CD4-positive, alpha-beta memory T cell (primary cell): ENCODE results near the gene SSBP4. TPM values are rescaled to one million over a fixed set of nuclear protein-coding genes. Genes with fewer than 3 reads are reported as not detected.
A peak's percentile ranks its signal among the peaks of the same experiment; 100 is the strongest.

Experiments
- CTCF ChIA-PET: fragments of 350-600 bp; sonication (Branson Sonifier 250); formaldehyde crosslinking; loops from one replicate; lab custom pipeline; 2021; ENCODE audit warnings: inconsistent platforms; ENCODE audit not compliant: partially characterized antibody; lab: Charles Lee
- POLR2A ChIA-PET: fragments of 350-600 bp; sonication (Branson Sonifier 250); formaldehyde crosslinking; loops from one replicate; lab custom pipeline; 2021; ENCODE audit not compliant: partially characterized antibody; lab: Charles Lee
- DNase-seq, 5 donors: peaks; one replicate each; pipeline versions ENCODE4 v3.0.0 to v3.0.0-alpha.2; 2020 to 2022; ENCODE audit warnings: mixed read lengths in 1 of 5
- H3K27ac ChIP-seq: one replicate; pipeline ENCODE4 v1.7.0; 2013; ENCODE audit warnings: low read depth, low read length
- H3K27me3 ChIP-seq: 2 replicates; pipeline ENCODE4 v1.7.0; 2013; ENCODE audit warnings: mild to moderate bottlenecking, low read length, moderate library complexity; ENCODE audit not compliant: insufficient read depth
- H3K36me3 ChIP-seq: 2 replicates; pipeline ENCODE4 v1.7.0; 2013; ENCODE audit warnings: mild to moderate bottlenecking, low read length, moderate library complexity; ENCODE audit not compliant: insufficient read depth
- H3K4me1 ChIP-seq: 2 replicates; pipeline ENCODE4 v1.7.0; 2013; ENCODE audit warnings: mild to moderate bottlenecking, low read length, moderate library complexity; ENCODE audit not compliant: insufficient read depth
- H3K4me3 ChIP-seq, 2 donors: one replicate each; pipeline ENCODE4 v1.7.0; 2013; ENCODE audit warnings: low read length in 2 of 2, mild to moderate bottlenecking in 1 of 2
- H3K9me3 ChIP-seq, 2 donors: one replicate each; pipeline ENCODE4 v1.7.0; 2013; ENCODE audit warnings: low read length in 2 of 2, control low read depth in 1 of 2; ENCODE audit not compliant: control insufficient read depth in 1 of 2
- H3K27ac Mint-ChIP-seq, 7 donors: one replicate each; pipeline ENCODE4 v1.8.0; 2020 to 2021; ENCODE audit warnings: mixed read lengths in 7 of 7, mild to moderate bottlenecking in 6 of 7, inconsistent platforms in 3 of 7, moderate library complexity in 3 of 7
- H3K27me3 Mint-ChIP-seq, 2 donors: one replicate each; pipeline ENCODE4 v1.8.0; 2020 to 2021; ENCODE audit warnings: mixed read lengths in 2 of 2
- H3K36me3 Mint-ChIP-seq, 2 donors: one replicate each; pipeline ENCODE4 v1.8.0; 2020 to 2021; ENCODE audit warnings: mixed read lengths in 2 of 2, inconsistent platforms in 1 of 2, mild to moderate bottlenecking in 1 of 2
- H3K4me1 Mint-ChIP-seq, 4 donors: one replicate each; pipeline ENCODE4 v1.8.0; 2020 to 2021; ENCODE audit warnings: mixed read lengths in 4 of 4, mild to moderate bottlenecking in 1 of 4
- H3K4me3 Mint-ChIP-seq, 8 donors: one replicate each; pipeline ENCODE4 v1.8.0; 2020 to 2021; ENCODE audit warnings: mixed read lengths in 8 of 8, mild to moderate bottlenecking in 7 of 8, moderate library complexity in 6 of 8, inconsistent platforms in 3 of 8
- H3K9me3 Mint-ChIP-seq, 8 donors: one replicate each; pipeline ENCODE4 v1.8.0; 2020 to 2021; ENCODE audit warnings: mixed read lengths in 8 of 8, mild to moderate bottlenecking in 5 of 8, inconsistent platforms in 3 of 8, moderate library complexity in 1 of 8
- intact Hi-C: fragments of 100-400 bp; cut with micrococcal nuclease; formaldehyde crosslinking; loops from one replicate; pipeline ENCODE4 v1.15.1; 2023
- polyA plus RNA-seq, 2 donors: library from polyadenylated mRNA; unstranded; fragments of 300-500 nt; fragmentation: Illumina TruSeq; gene quantifications; one replicate each; pipeline ENCODE4 v1.2.3, GENCODE V29; 2021
- total RNA-seq, 2 experiments: library from RNA; stranded (reverse); gene quantifications; one replicate each; pipeline ENCODE4 v1.2.3, GENCODE V29; 2021

Gene SSBP4
- total and polyA plus RNA-seq, 4 experiments from 2014 or later: 71.3 to 108 (median 77.4) TPM

- POLR2A ChIA-PET: interaction anchor here (1.0 to 13.3 kb wide), 8 partner anchors 8 to 193 kb away, joined by 3 to 238 read pairs (median 4); partner anchors contain the start of genes ISYNA1, JUND and KXD1
- no peaks in the 10 kb centered on the region for H3K9me3 ChIP-seq
- H3K4me3 ChIP-seq: peak overlapping the region in 1 of 2 donors; percentile 38
- H3K36me3 Mint-ChIP-seq: peaks cover 0 to 8% of the 10 kb centered on the region in 2 donors
- H3K27me3 Mint-ChIP-seq: peaks cover 2 to 5% of the 10 kb centered on the region in 2 donors
- peaks cover 0 to 5% (median 0%) of the 10 kb centered on the region in 8 donors for H3K9me3 Mint-ChIP-seq
- H3K27ac ChIP-seq: peak overlapping the region; percentile 56
- H3K36me3 ChIP-seq: no peaks in the 10 kb centered on the region
- peak overlapping the region; percentile 59 to 83 (median 78) for H3K4me3 Mint-ChIP-seq
- H3K27me3 ChIP-seq: no peaks in the 10 kb centered on the region
- peak overlapping the region; percentile 71 to 93 (median 90) for H3K27ac Mint-ChIP-seq
- DNase-seq: peak; percentile 64 to 80 (median 65)
- peaks cover 66% of the 10 kb centered on the region for H3K4me1 ChIP-seq
- peaks cover 47 to 70% (median 56%) of the 10 kb centered on the region in 4 donors for H3K4me1 Mint-ChIP-seq
- intact Hi-C loops: loop anchor here (5.0 to 10.0 kb wide), 3 partner anchors 90 to 412 kb away; partner anchors contain the start of genes ARRDC2 and MAST3
- CTCF ChIA-PET: interaction anchor here (0.6 to 1.7 kb wide), 10 partner anchors 22 to 258 kb away, joined by 3 to 7 read pairs (median 3); no protein-coding TSS in a partner anchor
Measured at GRCh38 chr19:18416778-18417249, 2.4 kb upstream of the SSBP4 start.

DNA sequence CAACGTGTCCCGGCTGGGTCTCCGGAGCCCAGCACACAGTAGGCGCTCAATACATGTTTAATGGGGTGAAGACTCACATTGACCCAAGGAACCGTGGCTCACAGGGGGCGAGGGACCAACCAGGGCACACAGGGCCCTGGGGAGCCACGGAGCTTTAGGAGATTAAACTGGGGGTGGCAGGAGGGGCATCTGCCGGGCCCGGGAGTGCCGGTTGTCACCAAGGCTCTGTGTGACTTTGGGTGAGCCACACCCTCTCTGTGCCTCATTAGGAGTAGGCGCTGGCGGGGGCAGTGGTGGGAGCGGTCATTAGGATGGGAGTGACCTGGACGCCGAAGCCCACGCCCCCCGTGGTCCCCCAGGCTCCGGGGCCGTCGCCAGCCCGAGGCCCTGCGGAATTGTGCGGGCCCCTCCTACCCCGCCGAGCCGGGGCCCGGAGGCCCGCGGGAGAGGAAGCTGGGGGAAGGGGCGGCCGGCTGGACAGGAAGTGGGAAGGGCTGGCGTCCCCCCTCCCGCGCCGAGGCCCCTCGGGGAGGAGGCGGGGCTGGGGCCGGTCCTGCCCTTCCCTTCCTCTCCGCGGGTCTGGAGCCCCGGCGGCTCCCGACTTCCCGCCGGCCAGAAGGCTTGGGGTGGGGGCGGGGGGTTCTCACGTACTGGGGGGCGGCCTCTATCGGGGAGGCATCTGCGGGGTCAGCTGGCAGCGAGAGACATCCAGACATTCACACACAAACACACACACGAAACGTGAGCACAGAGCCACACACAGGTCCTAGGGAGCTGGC, 1.8 kb upstream of the SSBP4 start:
- no peaks in the 10 kb centered on the region for H3K36me3 ChIP-seq
- Mint-ChIP-seq H3K4me1 (peaks cover 51 to 76% (median 62%) of the 10 kb centered on the region in 4 donors), H3K36me3 (peaks cover 0 to 8% of the 10 kb centered on the region in 2 donors), H3K4me3 (peak overlapping the region; percentile 79 to 90 (median 86)), H3K27ac (peak overlapping the region; percentile 90 to 97 (median 96)), H3K9me3 (peaks cover 0 to 5% (median 0%) of the 10 kb centered on the region in 8 donors), H3K27me3 (peaks cover 2 to 5% of the 10 kb centered on the region in 2 donors)
- peak overlapping the region; percentile 56 for H3K27ac ChIP-seq
- peak in 1 of 5 donors; percentile 55 for DNase-seq
- POLR2A ChIA-PET: interaction anchor here (1.0 to 13.3 kb wide), 11 partner anchors 8 to 327 kb away, joined by 3 to 238 read pairs (median 4); partner anchors contain the start of genes ISYNA1, JUND, KXD1 and REX1BD
- no peaks in the 10 kb centered on the region for H3K27me3 ChIP-seq
- intact Hi-C loops: loop anchor here (2.0 to 10.0 kb wide), 4 partner anchors 23 to 413 kb away; partner anchors contain the start of genes ARRDC2 and MAST3
- H3K9me3 ChIP-seq: no peaks in the 10 kb centered on the region
- CTCF ChIA-PET: interaction anchor here (0.6 to 3.0 kb wide), 11 partner anchors 8 to 258 kb away, joined by 3 to 15 read pairs (median 3); no protein-coding TSS in a partner anchor
- peaks cover 72% of the 10 kb centered on the region for H3K4me1 ChIP-seq
- H3K4me3 ChIP-seq: peak overlapping the region in 1 of 2 donors; percentile 42

GRCh38 chr19:18418029-18418482, 1.1 kb upstream of the SSBP4 start:
- peak overlapping the region; percentile 90 to 97 (median 96) for H3K27ac Mint-ChIP-seq
- H3K4me1 Mint-ChIP-seq: peaks cover 56 to 82% (median 68%) of the 10 kb centered on the region in 4 donors
- Histone ChIP-seq H3K4me3 (peak overlapping the region; percentile 23 to 42), H3K4me1 (peaks cover 79% of the 10 kb centered on the region), H3K27ac (peak overlapping the region; percentile 56), H3K27me3 (no peaks in the 10 kb centered on the region), H3K9me3 (no peaks in the 10 kb centered on the region), H3K36me3 (no peaks in the 10 kb centered on the region)
- ChIA-PET POLR2A (interaction anchor here (0.7 to 13.3 kb wide), 13 partner anchors 9 to 327 kb away, joined by 3 to 238 read pairs (median 4); partner anchors contain the start of genes ISYNA1, JUND, REX1BD and UBA52), CTCF (interaction anchor here (1.1 to 5.0 kb wide), 6 partner anchors 8 to 210 kb away, joined by 3 to 29 read pairs (median 4); partner anchors contain the start of gene JUND)
- H3K36me3 Mint-ChIP-seq: peaks cover 0 to 10% of the 10 kb centered on the region in 2 donors
- H3K4me3 Mint-ChIP-seq: peak overlapping the region; percentile 79 to 90 (median 86)
- peak in 1 of 5 donors; percentile 43 for DNase-seq
- H3K9me3 Mint-ChIP-seq: peaks cover 0 to 5% (median 0%) of the 10 kb centered on the region in 8 donors
- peaks cover 2 to 5% of the 10 kb centered on the region in 2 donors for H3K27me3 Mint-ChIP-seq
- intact Hi-C loops: loop anchor here (2.0 to 10.0 kb wide), 4 partner anchors 23 to 413 kb away; partner anchors contain the start of genes ARRDC2 and MAST3

- CTCF ChIA-PET: interaction anchor here (0.8 to 5.0 kb wide), 9 partner anchors 9 to 210 kb away, joined by 3 to 29 read pairs (median 4); partner anchors contain the start of gene JUND
- Mint-ChIP-seq H3K27ac (peak overlapping the region; percentile 90 to 97 (median 96)), H3K27me3 (peaks cover 2 to 5% of the 10 kb centered on the region in 2 donors), H3K4me1 (peaks cover 60 to 88% (median 73%) of the 10 kb centered on the region in 4 donors), H3K36me3 (peaks cover 0 to 12% of the 10 kb centered on the region in 2 donors), H3K9me3 (peaks cover 0 to 5% (median 0%) of the 10 kb centered on the region in 8 donors), H3K4me3 (peak overlapping the region; percentile 79 to 90 (median 86))
- DNase-seq: peak in 3 of 5 donors; percentile 40 to 71 (median 45)
- H3K9me3 ChIP-seq: no peaks in the 10 kb centered on the region
- intact Hi-C loops: loop anchor here (1.0 to 10.0 kb wide), 5 partner anchors 11 to 414 kb away; partner anchors contain the start of genes ARRDC2 and MAST3
- no peaks in the 10 kb centered on the region for H3K36me3 ChIP-seq
- H3K27ac ChIP-seq: peak overlapping the region; percentile 56
- H3K4me3 ChIP-seq: peak overlapping the region; percentile 23 to 42
- peaks cover 84% of the 10 kb centered on the region for H3K4me1 ChIP-seq
- H3K27me3 ChIP-seq: no peaks in the 10 kb centered on the region
- POLR2A ChIA-PET: interaction anchor here (0.7 to 13.3 kb wide), 21 partner anchors 8 to 559 kb away, joined by 3 to 238 read pairs (median 4); partner anchors contain the start of genes ARRDC2, COPE, DDX49 and ISYNA1
Measured at GRCh38 chr19:18418483-18419194, 559 bp upstream of the SSBP4 start.

DNA sequence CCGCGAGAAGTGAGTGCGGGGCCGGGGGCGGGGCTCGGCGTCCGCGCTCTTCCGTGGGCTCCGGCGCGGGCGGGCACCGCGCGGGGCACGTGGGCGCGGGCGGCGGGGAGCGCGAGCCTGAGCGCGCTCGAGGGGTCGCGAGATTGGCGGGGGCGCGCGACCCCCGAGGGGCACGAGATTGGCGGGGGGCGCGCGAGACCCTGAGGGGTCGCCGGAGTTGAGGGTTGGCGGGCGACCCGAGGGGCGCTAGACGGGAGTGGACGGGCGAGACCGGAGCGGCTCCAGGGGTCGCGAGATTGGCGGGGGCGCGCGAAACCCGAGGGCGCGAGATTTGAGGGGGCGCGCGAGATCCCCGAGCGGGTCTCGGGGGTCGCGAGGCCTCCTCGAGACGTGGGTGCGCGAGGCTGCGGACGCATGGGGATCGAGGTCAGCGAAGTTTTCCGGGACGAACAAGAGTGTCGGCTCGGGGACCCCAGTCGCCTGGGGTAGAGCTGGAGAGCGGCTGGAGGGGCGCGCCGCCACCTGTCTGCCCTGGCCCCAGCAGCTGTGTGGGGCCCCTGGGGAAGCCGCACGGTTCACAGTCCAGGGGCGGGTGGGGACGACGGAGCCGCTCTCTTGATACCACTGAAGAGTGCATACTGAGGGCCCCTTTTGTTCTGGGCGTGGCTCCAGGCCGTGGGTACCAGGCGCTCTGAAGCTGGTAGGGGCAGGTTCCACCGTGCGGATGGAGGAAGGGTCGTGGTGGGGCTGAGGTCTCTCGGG, 682 bp downstream of the SSBP4 start:
- Mint-ChIP-seq H3K36me3 (peaks cover 0 to 12% of the 10 kb centered on the region in 2 donors), H3K9me3 (peaks cover 0 to 5% (median 0%) of the 10 kb centered on the region in 8 donors), H3K4me3 (peak overlapping the region; percentile 92 to 96 (median 94)), H3K27ac (peak overlapping the region; percentile 96 to 98 (median 97)), H3K27me3 (peaks cover 2 to 5% of the 10 kb centered on the region in 2 donors), H3K4me1 (peaks cover 59 to 90% (median 74%) of the 10 kb centered on the region in 4 donors)
- DNase-seq: peak; percentile 46 to 73 (median 55)
- Histone ChIP-seq H3K4me3 (peak overlapping the region; percentile 29 to 64), H3K27ac (peak overlapping the region; percentile 70), H3K36me3 (no peaks in the 10 kb centered on the region), H3K4me1 (peaks cover 87% of the 10 kb centered on the region), H3K27me3 (no peaks in the 10 kb centered on the region), H3K9me3 (no peaks in the 10 kb centered on the region)
- intact Hi-C loops: loop anchor here (1.0 to 10.0 kb wide), 5 partner anchors 9 to 415 kb away; partner anchors contain the start of genes ARRDC2 and MAST3
- ChIA-PET POLR2A (interaction anchor here (0.5 to 13.3 kb wide), 14 partner anchors 9 to 561 kb away, joined by 3 to 238 read pairs (median 4); partner anchors contain the start of genes ARRDC2, COPE, DDX49 and ISYNA1), CTCF (interaction anchor here (0.8 to 5.0 kb wide), 9 partner anchors 10 to 228 kb away, joined by 3 to 29 read pairs (median 4); partner anchors contain the start of gene JUND)
